Lower leg skin (tissue), 4 donors: ENCODE data around the gene FDX2. TPM values are rescaled to one million over a fixed set of nuclear protein-coding genes. Genes with fewer than 3 reads are reported as not detected.

Source experiments
- DNase-seq, 2 donors: peaks; one replicate each; pipeline ENCODE4 v3.0.0-alpha.2; 2019; ENCODE audit warnings: low spot score in 2 of 2
- H3K4me3 ChIP-seq: fragments of 200-600 bp; sonication (generic); 2 replicates; pipeline ENCODE4 v1.5.1; 2017; ENCODE audit warnings: mild to moderate bottlenecking, low read depth; ENCODE audit not compliant: poor library complexity, severe bottlenecking
- POLR2A ChIP-seq, 2 donors: fragments of 450-650 bp; IDR thresholded peaks; one replicate each; pipeline ENCODE4 v1.6.1; 2016 to 2017; ENCODE audit warnings: antibody characterized with exemption in 2 of 2, mild to moderate bottlenecking in 1 of 2, moderate library complexity in 1 of 2
- WGBS, 2 donors: methylation state at CpG; one replicate each; pipeline ENCODE4 v1.1.5; 2018; 5-methylcytosine and 5-hydroxymethylcytosine counted together
- intact Hi-C: fragments of 100-400 bp; cut with DNase I; formaldehyde crosslinking; loops from one replicate; pipeline ENCODE4 v1.15.0; 2023; ENCODE audit warnings: low total_unique reads
- total RNA-seq, 4 donors: library from RNA; depleted of rRNA; stranded (reverse); fragments of >200 nt; gene quantifications; one replicate each; pipeline ENCODE4 v1.1.0, GENCODE V29; 2016
- TF ChIP-seq, protein P1 (sequence below), 3 donors: fragments of 450-650 bp; IDR thresholded peaks; one replicate each; pipeline ENCODE4 v1.5.1; 2016; ENCODE audit warnings: antibody characterized with exemption in 3 of 3, mild to moderate bottlenecking in 3 of 3, moderate library complexity in 2 of 3

The FDX2 gene
- total RNA-seq, 4 donors from 2014 or later = 10.3 to 20.7 (median 18.2) TPM

DNA sequence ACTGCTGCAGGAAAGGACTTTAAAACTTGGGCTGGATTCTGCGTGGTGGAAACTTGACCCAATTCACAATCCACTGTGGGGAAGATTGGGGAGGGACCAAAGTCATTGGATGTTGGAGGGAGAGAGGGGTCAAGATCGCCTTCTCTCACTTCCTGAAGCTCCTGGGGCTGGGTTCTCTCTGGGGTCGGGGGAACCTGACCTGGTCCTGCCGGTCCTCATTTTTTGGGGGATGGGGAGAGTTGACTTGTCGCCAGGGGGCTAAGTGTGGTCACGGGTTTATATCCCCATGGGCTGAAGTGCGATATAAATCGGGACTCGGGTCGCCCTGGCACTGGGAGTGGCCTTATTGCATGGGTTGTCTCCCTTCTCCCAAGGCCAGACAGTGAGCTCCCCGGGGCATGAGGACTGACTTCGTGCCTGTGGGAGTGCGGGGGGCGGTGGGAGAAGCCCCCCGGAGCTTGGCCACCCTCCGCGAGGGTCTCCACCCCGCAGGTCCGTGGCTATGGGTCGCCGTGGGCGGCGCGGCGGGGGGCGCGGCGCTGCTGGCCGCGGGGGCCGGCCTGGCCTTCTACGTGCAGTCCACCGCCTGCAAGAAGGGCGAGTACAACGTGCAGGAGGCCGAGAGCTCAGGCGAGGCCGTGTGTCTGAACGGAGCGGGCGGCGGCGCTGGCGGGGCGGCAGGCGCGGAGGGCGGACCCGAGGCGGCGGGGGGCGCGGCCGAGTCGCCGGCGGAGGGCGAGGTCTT lies 19.8 kb downstream of the FDX2 start:
- TF ChIP-seq POLR2A (IDR thresholded peaks at IDR 0.05) = no peak
- TF ChIP-seq, protein P1, sequence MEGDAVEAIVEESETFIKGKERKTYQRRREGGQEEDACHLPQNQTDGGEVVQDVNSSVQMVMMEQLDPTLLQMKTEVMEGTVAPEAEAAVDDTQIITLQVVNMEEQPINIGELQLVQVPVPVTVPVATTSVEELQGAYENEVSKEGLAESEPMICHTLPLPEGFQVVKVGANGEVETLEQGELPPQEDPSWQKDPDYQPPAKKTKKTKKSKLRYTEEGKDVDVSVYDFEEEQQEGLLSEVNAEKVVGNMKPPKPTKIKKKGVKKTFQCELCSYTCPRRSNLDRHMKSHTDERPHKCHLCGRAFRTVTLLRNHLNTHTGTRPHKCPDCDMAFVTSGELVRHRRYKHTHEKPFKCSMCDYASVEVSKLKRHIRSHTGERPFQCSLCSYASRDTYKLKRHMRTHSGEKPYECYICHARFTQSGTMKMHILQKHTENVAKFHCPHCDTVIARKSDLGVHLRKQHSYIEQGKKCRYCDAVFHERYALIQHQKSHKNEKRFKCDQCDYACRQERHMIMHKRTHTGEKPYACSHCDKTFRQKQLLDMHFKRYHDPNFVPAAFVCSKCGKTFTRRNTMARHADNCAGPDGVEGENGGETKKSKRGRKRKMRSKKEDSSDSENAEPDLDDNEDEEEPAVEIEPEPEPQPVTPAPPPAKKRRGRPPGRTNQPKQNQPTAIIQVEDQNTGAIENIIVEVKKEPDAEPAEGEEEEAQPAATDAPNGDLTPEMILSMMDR (IDR thresholded peaks at IDR 0.05) = no peak
- no peak for DNase-seq
- no peak overlapping the region for H3K4me3 ChIP-seq
- 6 to 9% methylated on average over 25 to 37 of the region's 58 CpGs for WGBS, 2 donors
- intact Hi-C loops = no loop called here

DNA sequence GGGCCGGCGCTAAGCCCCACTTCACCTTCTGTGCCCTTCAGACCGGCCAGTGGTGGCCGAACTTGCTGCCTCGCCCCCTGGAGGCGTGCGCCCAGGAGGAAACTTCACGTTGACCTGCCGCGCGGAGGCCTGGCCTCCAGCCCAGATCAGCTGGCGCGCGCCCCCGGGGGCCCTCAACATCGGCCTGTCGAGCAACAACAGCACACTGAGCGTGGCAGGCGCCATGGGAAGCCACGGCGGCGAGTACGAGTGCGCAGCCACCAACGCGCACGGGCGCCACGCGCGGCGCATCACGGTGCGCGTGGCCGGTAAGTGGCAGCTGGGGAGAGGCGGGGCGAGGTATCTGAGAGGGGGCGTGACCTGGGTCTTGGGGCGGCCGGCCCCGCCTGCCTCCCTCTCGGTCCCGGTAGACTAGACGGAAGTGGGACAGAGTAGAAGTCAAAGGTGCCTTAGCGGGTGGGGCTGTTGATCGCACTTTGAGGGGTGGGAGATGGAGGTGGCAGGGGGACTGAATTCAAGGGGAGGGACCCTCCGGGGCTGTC lies 20.4 kb downstream of the FDX2 start:
- no peak for TF ChIP-seq POLR2A (IDR thresholded peaks at IDR 0.05)
- TF ChIP-seq, protein P1 (IDR thresholded peaks at IDR 0.05) = no peak
- H3K4me3 ChIP-seq = no peak overlapping the region
- WGBS, 2 donors = 1 to 2% methylated on average over 22 to 36 of the region's 48 CpGs
- intact Hi-C loops = no loop called here
- DNase-seq = no peak

DNA sequence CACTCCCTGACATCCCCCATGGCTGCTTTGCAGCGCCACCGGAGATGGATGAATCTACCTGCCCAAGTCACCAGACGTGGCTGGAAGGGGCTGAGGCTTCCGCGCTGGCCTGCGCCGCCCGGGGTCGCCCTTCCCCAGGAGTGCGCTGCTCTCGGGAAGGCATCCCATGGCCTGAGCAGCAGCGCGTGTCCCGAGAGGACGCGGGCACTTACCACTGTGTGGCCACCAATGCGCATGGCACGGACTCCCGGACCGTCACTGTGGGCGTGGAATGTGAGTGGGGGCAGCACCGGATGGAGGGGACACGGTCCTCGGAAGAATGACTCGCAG lies 21.5 kb downstream of the FDX2 start:
- DNase-seq = no peak
- 7 to 34% methylated on average over 10 to 19 of the region's 25 CpGs for WGBS, 2 donors
- no peak for TF ChIP-seq POLR2A (IDR thresholded peaks at IDR 0.05)
- intact Hi-C loops = no loop called here
- no peak overlapping the region for H3K4me3 ChIP-seq

DNA sequence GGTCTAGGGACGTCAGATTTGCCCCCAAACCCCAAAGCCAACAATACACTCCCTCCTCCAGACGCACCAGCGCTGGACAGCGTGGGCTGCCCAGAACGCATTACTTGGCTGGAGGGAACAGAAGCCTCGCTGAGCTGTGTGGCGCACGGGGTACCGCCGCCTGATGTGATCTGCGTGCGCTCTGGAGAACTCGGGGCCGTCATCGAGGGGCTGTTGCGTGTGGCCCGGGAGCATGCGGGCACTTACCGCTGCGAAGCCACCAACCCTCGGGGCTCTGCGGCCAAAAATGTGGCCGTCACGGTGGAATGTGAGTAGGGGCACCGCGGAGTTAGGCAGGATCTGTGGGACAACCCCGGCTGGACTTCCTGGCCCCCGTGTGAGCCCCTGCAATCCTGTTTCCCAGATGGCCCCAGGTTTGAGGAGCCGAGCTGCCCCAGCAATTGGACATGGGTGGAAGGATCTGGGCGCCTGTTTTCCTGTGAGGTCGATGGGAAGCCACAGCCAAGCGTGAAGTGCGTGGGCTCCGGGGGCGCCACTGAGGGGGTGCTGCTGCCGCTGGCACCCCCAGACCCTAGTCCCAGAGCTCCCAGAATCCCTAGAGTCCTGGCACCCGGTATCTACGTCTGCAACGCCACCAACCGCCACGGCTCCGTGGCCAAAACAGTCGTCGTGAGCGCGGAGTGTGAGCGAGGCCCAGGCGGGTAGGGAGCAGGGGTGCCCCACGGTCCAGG lies 22.0 kb downstream of the FDX2 start:
- DNase-seq = no peak
- TF ChIP-seq, protein P1 (IDR thresholded peaks at IDR 0.05) = no peak
- TF ChIP-seq POLR2A (IDR thresholded peaks at IDR 0.05) = no peak
- intact Hi-C loops = no loop called here
- 15 to 16% methylated on average over 24 to 39 of the region's 49 CpGs for WGBS, 2 donors
- H3K4me3 ChIP-seq = no peak overlapping the region

DNA sequence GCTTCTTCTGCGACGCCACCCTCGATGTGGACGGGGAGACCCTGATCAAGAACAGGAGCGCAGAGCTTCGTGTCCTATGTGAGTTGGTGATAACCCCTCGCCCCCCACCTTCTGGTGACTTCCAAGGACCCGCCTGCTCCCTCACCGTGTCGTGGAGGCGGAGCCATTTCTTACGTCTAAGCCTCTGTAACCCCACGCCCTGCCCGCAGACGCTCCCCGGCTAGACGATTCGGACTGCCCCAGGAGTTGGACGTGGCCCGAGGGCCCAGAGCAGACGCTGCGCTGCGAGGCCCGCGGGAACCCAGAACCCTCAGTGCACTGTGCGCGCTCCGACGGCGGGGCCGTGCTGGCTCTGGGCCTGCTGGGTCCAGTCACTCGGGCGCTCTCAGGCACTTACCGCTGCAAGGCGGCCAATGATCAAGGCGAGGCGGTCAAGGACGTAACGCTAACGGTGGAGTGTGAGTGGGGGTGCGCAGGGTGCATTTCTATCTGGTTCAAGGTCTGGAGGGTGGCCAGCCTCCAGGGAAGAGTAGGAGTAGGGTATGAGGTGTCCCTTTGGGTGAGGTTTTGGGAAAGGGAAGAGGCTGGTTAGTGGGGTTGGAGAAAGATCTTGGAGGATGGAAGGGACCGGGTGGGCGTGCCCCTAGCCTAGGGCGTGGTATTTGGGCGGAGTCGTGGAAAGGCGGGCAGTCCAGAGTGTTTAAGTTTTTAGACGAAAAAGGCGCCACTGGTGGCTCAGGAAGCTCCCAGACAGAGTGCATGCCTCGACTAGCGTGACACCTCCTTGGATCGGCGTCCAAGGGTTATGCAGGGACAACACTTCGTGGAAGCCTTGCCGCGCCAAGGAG lies 22.8 kb downstream of the FDX2 start:
- H3K4me3 ChIP-seq = no peak overlapping the region
- intact Hi-C loops = no loop called here
- WGBS, 2 donors = 6 to 21% methylated on average over 56 of the region's 56 CpGs
- no peak for DNase-seq
- TF ChIP-seq, protein P1 (IDR thresholded peaks at IDR 0.05) = no peak
- TF ChIP-seq POLR2A (IDR thresholded peaks at IDR 0.05) = no peak
